DMS153 treated with DMSO at 0.1 percent for 48 hours (cell line): ENCODE measurements around the gene C4A.
"Not testable (repeated sequence)": the region's sequence is repeated elsewhere in the genome, so short reads cannot be mapped to it uniquely, and the experiment has no call there.

Experiments
- DNase-seq: peaks from one replicate; lab custom pipeline; 2025; ENCODE audit not compliant: unreplicated experiment; lab: John Stamatoyannopoulos, UW

C4A gene

GRCh38 chr6:32022100-32022499 lies 40.2 kb downstream of the C4A start:
- not testable (repeated sequence) for DNase-seq

GRCh38 chr6:32028631-32029030 lies 46.8 kb downstream of the C4A start:
- DNase-seq: not testable (repeated sequence)

DNA sequence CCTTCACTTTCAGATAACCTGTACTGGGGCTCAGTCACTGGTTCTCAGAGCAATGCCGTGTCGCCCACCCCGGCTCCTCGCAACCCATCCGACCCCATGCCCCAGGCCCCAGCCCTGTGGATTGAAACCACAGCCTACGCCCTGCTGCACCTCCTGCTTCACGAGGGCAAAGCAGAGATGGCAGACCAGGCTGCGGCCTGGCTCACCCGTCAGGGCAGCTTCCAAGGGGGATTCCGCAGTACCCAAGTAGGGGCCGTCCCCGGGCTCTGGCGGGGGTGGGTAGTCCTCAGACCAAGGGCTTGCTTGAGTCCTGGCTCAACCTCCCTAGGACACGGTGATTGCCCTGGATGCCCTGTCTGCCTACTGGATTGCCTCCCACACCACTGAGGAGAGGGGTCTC lies 47.7 kb downstream of the C4A start:
- not testable (repeated sequence) for DNase-seq

GRCh38 chr6:32035283-32036013 lies 53.6 kb downstream of the C4A start:
- not testable (repeated sequence) for DNase-seq

GRCh38 chr6:32037136-32037535 lies 55.3 kb downstream of the C4A start:
- DNase-seq: not testable (repeated sequence)

GRCh38 chr6:32037598-32038524 lies 56.0 kb downstream of the C4A start, which contains the start of gene CYP21A2:
Gene CYP21A2 (plus strand): TSS chr6:32038415. CDS start chr6:32038423, 8 bp downstream.
- DNase-seq: not testable (repeated sequence)

DNA sequence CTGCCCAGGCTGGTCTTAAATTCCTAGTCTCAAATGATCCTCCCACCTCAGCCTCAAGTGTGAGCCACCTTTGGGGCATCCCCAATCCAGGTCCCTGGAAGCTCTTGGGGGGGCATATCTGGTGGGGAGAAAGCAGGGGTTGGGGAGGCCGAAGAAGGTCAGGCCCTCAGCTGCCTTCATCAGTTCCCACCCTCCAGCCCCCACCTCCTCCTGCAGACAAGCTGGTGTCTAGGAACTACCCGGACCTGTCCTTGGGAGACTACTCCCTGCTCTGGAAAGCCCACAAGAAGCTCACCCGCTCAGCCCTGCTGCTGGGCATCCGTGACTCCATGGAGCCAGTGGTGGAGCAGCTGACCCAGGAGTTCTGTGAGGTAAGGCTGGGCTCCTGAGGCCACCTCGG lies 57.0 kb downstream of the C4A start:
- DNase-seq: not testable (repeated sequence)

DNA sequence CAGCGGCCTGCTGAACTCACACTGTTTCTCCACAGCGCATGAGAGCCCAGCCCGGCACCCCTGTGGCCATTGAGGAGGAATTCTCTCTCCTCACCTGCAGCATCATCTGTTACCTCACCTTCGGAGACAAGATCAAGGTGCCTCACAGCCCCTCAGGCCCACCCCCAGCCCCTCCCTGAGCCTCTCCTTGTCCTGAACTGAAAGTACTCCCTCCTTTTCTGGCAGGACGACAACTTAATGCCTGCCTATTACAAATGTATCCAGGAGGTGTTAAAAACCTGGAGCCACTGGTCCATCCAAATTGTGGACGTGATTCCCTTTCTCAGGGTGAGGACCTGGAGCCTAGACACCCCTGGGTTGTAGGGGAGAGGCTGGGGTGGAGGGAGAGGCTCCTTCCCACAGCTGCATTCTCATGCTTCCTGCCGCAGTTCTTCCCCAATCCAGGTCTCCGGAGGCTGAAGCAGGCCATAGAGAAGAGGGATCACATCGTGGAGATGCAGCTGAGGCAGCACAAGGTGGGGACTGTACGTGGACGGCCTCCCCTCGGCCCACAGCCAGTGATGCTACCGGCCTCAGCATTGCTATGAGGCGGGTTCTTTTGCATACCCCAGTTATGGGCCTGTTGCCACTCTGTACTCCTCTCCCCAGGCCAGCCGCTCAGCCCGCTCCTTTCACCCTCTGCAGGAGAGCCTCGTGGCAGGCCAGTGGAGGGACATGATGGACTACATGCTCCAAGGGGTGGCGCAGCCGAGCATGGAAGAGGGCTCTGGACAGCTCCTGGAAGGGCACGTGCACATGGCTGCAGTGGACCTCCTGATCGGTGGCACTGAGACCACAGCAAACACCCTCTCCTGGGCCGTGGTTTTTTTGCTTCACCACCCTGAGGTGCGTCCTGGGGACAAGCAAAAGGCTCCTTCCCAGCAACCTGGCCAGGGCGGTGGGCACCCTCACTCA lies 57.7 kb downstream of the C4A start:
- DNase-seq: not testable (repeated sequence)

DNA sequence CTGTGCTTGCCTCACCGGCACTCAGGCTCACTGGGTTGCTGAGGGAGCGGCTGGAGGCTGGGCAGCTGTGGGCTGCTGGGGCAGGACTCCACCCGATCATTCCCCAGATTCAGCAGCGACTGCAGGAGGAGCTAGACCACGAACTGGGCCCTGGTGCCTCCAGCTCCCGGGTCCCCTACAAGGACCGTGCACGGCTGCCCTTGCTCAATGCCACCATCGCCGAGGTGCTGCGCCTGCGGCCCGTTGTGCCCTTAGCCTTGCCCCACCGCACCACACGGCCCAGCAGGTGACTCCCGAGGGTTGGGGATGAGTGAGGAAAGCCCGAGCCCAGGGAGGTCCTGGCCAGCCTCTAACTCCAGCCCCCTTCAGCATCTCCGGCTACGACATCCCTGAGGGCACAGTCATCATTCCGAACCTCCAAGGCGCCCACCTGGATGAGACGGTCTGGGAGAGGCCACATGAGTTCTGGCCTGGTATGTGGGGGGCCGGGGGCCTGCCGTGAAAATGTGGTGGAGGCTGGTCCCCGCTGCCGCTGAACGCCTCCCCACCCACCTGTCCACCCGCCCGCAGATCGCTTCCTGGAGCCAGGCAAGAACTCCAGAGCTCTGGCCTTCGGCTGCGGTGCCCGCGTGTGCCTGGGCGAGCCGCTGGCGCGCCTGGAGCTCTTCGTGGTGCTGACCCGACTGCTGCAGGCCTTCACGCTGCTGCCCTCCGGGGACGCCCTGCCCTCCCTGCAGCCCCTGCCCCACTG lies 58.6 kb downstream of the C4A start:
- DNase-seq: not testable (repeated sequence)

DNA sequence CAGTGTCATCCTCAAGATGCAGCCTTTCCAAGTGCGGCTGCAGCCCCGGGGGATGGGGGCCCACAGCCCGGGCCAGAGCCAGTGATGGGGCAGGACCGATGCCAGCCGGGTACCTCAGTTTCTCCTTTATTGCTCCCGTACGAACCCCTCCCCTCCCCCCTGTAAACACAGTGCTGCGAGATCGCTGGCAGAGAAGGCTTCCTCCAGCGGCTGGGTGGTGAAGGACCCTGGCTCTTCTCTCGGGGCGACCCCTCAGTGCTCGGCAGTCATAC lies 59.1 kb downstream of the C4A start:
- not testable (repeated sequence) for DNase-seq

DNA sequence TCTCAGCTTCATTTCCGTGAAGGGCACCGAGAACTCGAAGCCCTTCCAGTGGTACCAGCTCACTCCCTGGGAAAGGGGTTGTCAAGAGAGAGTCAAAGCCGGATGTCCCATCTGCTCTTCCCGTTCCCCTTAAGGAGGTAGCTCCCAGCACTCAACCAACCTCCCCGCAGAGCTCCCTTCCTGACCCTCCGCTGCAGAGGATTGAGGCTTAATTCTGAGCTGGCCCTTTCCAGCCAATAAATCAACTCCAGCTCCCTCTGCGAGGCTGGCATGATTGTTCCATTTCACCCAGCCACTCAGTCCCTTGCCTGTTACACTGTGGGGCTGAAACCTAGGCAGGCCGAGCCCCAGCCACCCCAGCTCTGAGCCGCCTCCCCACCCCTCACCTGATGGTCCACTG lies 59.5 kb downstream of the C4A start:
- DNase-seq: not testable (repeated sequence)

DNA sequence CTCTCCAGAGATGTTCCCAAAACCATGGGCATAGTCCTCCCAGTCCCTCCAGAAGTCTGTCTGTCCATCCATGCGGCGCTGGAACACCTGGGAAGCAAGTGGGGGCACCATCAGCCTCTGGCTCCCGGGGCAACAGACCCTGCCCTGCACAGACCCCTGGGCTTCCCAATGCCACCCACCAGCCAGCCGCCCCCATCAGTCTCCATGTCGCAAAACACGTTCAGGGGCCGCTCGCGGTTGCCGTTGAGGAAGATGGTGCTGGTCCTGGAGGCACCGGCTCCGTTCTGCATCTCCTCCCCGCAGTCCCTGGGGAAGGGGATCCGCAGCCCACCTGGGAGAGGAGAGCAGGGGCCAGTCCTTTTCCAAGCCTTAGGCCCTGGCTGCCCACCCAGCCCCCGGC lies 60.4 kb downstream of the C4A start:
- not testable (repeated sequence) for DNase-seq

DNA sequence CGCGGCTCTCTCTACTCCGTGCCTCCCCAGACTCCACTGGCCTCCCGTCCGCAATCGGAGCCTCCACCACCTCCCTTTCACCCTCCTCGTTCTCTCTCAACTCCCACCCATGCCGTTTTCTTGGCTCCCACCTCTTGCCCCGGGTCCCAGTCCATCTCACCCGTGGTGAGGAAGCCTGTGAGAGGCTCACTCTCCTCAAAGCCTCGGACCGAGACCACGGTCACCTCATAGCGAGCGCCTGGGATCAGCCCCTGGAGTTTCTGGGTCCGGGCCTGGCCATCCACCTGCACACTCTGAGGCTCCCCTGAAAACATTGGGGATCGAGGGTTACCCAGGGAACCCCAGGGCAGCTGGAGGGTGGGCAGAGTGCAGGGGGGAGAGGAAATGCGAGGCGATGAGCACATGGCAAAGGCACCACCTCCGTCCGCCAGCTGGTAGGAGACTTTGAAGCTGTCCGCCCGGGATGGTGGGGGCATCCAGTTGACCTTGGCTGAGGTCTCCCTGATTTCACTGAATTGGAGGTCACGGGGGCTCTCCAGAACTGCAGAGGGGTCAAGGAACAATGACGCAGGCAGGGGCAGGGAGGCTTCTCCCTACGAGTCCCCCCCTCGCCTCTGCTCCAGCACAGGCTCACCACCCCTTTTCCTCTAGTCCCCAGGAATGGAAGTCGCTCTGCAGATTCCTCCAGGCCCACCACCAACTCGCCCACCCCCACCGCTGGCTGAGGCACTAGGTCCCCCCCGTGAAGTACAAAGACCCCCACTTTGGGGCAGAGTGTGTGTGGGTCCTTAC lies 61.9 kb downstream of the C4A start:
- DNase-seq: not testable (repeated sequence)

DNA sequence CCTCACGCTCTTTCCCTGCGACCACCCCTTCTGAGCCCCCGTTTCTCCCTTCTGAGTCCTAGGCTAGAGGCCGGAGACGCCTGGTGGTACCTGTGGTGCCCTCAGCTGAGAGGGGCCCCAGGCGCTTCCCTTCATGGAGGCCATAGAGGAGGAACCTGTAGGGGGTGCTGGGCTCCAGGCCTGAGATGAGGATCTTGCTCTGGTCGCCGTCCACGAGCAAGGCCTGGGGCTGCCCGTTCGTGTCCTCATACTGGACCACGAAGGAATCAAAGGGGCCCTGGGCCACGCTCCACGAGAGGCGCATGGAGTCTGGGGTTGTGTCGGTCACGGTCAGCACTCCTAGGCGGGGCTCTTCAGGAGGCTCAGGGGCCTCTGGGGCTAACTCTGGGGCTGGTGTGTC lies 63.1 kb downstream of the C4A start:
- DNase-seq: not testable (repeated sequence)

GRCh38 chr6:32045811-32046449 lies 64.1 kb downstream of the C4A start:
- no peak for DNase-seq

DNA sequence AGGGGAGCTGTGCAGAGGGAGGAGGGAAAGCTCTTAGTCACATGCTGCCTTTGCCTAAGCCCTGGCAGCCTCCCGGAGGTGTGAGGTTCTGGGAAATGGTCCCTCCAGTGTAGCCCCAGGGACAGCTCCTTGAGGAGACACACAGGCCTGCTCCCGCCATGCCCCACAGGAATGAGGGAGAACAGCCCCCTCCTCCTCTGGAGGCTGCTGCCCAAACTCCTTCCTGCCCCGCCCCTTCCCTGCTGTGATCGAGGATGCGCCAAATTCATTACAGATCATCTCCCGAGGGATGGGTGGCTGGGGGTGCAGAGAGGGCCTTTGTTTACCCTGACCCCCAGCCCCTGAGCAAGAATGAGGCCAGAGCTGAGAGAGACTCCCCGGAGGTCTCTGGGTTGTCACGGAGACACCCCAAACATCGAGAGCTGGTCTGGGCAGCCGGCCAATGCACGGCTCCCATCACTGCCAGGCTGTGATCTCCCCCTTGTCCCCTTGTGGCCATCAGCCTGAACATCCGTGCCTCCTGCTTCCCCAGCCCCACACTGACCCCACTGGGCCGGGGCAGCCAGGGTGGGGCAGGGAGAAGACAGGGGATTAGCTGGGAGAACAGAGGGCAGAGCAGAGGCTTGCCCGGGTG lies 64.7 kb downstream of the C4A start:
- DNase-seq: no peak

GRCh38 chr6:32047084-32047478 lies 65.2 kb downstream of the C4A start:
- no peak for DNase-seq

- no peak for DNase-seq
These were observed 65.6 kb downstream of the C4A start for GRCh38 chr6:32047539-32047854.
